ENCODE results near the gene KCNJ15.

Gene KCNJ15

DNA sequence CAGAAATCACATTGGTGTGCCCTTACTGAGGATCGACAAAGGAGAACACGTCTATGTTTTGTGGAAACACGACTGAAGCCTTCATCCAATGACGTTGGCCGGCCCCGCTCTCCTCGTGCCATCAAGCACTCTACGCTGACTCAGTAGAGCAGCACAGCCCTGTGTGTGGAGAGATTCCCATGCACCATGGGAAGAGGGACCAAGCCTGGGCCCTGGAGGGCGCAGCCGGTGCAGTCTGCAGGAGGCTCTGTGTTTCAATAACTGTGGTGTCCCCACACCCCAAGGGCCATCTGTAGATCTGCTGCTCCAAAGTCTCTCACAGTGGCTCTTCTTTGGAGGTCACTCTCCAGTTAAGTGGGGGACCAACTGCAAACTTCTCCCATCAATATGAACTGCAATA is 97.4 kb downstream of the KCNJ15 start:
- Mint-ChIP-seq H3K4me3 (no peak overlapping the region), H3K27ac (no peak overlapping the region), H3K9me3 (ENCODE audit: low read depth) (no peaks in the 10 kb centered on the region), H3K4me1 (ENCODE audit: low read depth) (no peaks in the 10 kb centered on the region), H3K36me3 (no peaks in the 10 kb centered on the region), H3K27me3 (peaks cover 9% of the 10 kb centered on the region)

DNA sequence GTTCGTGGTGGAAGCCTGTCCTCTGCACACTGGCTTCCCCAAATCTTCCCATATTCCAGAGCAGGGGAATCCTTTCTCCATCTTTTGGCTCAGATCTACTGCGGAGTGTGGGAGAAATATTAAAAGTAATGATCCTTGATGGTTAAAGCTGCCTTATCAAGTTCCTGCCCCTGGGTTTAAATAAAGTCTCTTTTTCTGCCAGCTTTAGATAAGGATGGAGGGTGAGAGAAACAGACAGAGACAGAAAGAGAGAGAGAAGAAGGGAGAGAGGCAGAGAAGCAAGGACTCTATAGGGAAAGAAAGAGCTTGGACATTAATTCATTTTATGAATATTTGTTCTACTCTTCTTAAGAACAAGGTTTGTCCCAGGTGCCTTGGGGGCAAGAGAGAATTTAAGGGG is 98.0 kb downstream of the KCNJ15 start:
- Mint-ChIP-seq H3K4me3 (no peak overlapping the region), H3K36me3 (no peaks in the 10 kb centered on the region), H3K4me1 (ENCODE audit: low read depth) (no peaks in the 10 kb centered on the region), H3K9me3 (ENCODE audit: low read depth) (no peaks in the 10 kb centered on the region), H3K27me3 (peaks cover 9% of the 10 kb centered on the region), H3K27ac (no peak overlapping the region)

DNA sequence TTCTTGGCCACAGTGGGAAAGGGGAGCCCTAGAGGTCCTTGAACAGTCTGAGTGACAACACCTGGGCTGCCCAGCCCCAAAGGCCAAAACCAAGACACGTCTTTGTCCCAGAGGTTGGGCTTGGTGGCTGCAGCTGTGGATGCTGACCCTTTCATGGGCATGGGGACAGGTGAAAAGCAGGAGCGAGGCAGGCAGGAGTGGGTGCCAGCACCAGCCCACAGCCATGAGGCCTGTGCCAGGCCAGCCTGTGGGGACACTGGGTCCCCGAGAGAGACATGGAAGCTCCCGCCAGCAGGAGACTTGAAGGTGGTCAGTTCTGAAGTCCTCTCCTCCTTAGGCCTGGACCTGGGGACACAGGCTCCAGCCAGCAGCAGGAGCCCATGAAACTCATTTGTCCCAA is 98.6 kb downstream of the KCNJ15 start:
- Mint-ChIP-seq H3K4me3 (no peak overlapping the region), H3K27me3 (peaks cover 9% of the 10 kb centered on the region), H3K9me3 (ENCODE audit: low read depth) (no peaks in the 10 kb centered on the region), H3K4me1 (ENCODE audit: low read depth) (no peaks in the 10 kb centered on the region), H3K36me3 (no peaks in the 10 kb centered on the region), H3K27ac (no peak overlapping the region)

DNA sequence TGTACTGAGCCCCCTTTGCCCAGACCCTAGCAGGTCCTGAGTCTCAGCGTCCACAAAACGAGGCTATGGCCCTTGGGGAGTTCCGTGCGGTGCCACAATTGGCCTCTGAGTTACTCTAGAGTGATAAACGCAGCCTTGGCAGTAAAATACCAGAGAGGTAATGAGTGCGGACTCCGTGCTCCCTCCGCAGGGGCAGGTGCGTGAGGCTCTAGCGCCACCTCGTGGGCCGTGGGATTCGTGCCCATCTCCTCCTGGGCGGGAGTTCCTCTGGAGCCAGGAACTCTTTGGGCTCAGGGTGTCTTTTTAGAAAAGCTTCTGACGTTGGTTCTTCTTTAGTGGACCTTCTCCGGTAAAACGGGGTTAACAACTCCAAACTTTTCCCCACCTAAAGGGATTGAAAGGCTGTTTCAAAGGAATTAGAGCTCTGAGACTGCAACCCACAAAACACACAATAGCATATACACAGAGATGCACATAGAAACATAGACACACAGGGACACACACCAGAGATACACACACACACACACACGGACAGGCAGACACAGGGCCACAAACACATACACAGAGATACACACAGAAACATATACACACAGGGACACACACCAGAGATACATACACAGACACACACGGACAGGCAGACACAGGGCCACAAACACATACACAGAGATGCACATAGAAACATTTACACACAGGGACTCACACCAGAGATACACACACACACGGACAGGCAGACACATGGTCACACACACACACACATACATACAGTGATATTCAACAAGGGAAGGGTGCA is 99.4 kb downstream of the KCNJ15 start:
- H3K36me3 Mint-ChIP-seq = no peaks in the 10 kb centered on the region
- H3K4me1 Mint-ChIP-seq (ENCODE audit: low read depth) = no peaks in the 10 kb centered on the region
- no peak overlapping the region for H3K4me3 Mint-ChIP-seq
- H3K27ac Mint-ChIP-seq = no peak overlapping the region
- H3K27me3 Mint-ChIP-seq = peaks cover 9% of the 10 kb centered on the region
- H3K9me3 Mint-ChIP-seq (ENCODE audit: low read depth) = no peaks in the 10 kb centered on the region

Measured in activated naive CD8-positive, alpha-beta T cell (primary cell).